SIG-M5 treated with dmso at 0.1 percent for 504 hours (cell line): ENCODE measurements around the gene PEPD.

Experiments
- DNase-seq: peaks from one replicate; lab custom pipeline; 2025; ENCODE audit not compliant: unreplicated experiment; lab: John Stamatoyannopoulos, UW

PEPD gene

GRCh38 chr19:33512021-33512420, 9.6 kb downstream of the PEPD start:
- DNase-seq, result no peak

GRCh38 chr19:33511346-33511745, 10.2 kb downstream of the PEPD start:
- no peak for DNase-seq

- DNase-seq, result no peak
These were observed 11.0 kb downstream of the PEPD start for GRCh38 chr19:33510462-33511194.

- no peak for DNase-seq
These were observed 11.8 kb downstream of the PEPD start for GRCh38 chr19:33509774-33510173.

GRCh38 chr19:33508941-33509614, 12.5 kb downstream of the PEPD start:
- DNase-seq, result no peak

- no peak for DNase-seq
These were observed 13.2 kb downstream of the PEPD start for GRCh38 chr19:33508431-33508830.

- no peak for DNase-seq
These were observed 13.6 kb downstream of the PEPD start for GRCh38 chr19:33508009-33508408.

- no peak for DNase-seq
These were observed 14.3 kb downstream of the PEPD start for GRCh38 chr19:33507021-33507956.

- DNase-seq, result no peak
These were observed 15.1 kb downstream of the PEPD start for GRCh38 chr19:33506498-33506897.

- no peak for DNase-seq
These were observed 15.8 kb downstream of the PEPD start for GRCh38 chr19:33505823-33506222.

- DNase-seq, result no peak
These were observed 16.4 kb downstream of the PEPD start for GRCh38 chr19:33505148-33505547.

GRCh38 chr19:33504058-33504444, 17.5 kb downstream of the PEPD start:
- DNase-seq, result no peak

GRCh38 chr19:33503433-33504057, 18.0 kb downstream of the PEPD start:
- no peak for DNase-seq

- no peak for DNase-seq
These were observed 18.6 kb downstream of the PEPD start for GRCh38 chr19:33503030-33503429.

- DNase-seq, result no peak
These were observed 19.1 kb downstream of the PEPD start for GRCh38 chr19:33502521-33502920.

- no peak for DNase-seq
These were observed 19.8 kb downstream of the PEPD start for GRCh38 chr19:33501693-33502356.

- DNase-seq, result no peak
These were observed 20.6 kb downstream of the PEPD start for GRCh38 chr19:33500991-33501390.

GRCh38 chr19:33500586-33500985, 21.0 kb downstream of the PEPD start:
- DNase-seq, result no peak

- DNase-seq, result no peak
These were observed 21.7 kb downstream of the PEPD start for GRCh38 chr19:33499671-33500506.

- no peak for DNase-seq
These were observed 22.3 kb downstream of the PEPD start for GRCh38 chr19:33499248-33499647.
